Adrenal gland (tissue), 5 donors: ENCODE data around the gene ANKRD40CL.

ENCODE experiments used
- CTCF ChIP-seq, 6 experiments: fragments of 450-650 bp in 4 of 6; fragments of 200-600 bp in 2 of 6; sonication (generic) in 1 of 6; IDR thresholded peaks; 1 replicate in 5 of 6; 2 replicates in 1 of 6; pipeline versions ENCODE4 v1.5.1 to v1.8.0; 2016 to 2021; ENCODE audit warnings: antibody characterized with exemption in 6 of 6, mild to moderate bottlenecking in 2 of 6, moderate library complexity in 1 of 6
- POLR2A ChIP-seq, 2 donors: fragments of 450-650 bp; IDR thresholded peaks; one replicate each; pipeline ENCODE4 v1.6.1; 2017; ENCODE audit warnings: antibody characterized with exemption in 2 of 2, mild to moderate bottlenecking in 2 of 2, moderate library complexity in 1 of 2
- donor health status: DM: no; HTN: no; CAD: no.

- no peak for TF ChIP-seq POLR2A (IDR thresholded peaks at IDR 0.05)
- TF ChIP-seq CTCF (IDR thresholded peaks at IDR 0.05), result no peak
Observed at GRCh38 chr17:50815400-50815799, 48.1 kb upstream of the ANKRD40CL start.
